Measurements from ENCODE around the gene SRSF5. TPM values are rescaled to one million over a fixed set of nuclear protein-coding genes. Genes with fewer than 3 reads are reported as not detected.

SRSF5 gene
- total and polyA plus RNA-seq, 2 donors (not counting 1 experiment from before 2014, with no cell fraction given): 701 to 768 TPM

GRCh38 chr14:69719501-69719951 is 47.4 kb upstream of the SRSF5 start:
- Mint-ChIP-seq H3K4me3 (no peak overlapping the region), H3K9me3 (ENCODE audit: insufficient read depth) (no peaks in the 10 kb centered on the region), H3K4me1 (peaks cover 2% of the 10 kb centered on the region), H3K27me3 (no peaks in the 10 kb centered on the region), H3K27ac (no peak overlapping the region)
- POLR2A ChIA-PET: no interaction called here
- no peak for TF ChIP-seq CTCF (IDR thresholded peaks at IDR 0.05)
- TF ChIP-seq EZH2 (IDR thresholded peaks at IDR 0.05; ENCODE audit: borderline replicate concordance, insufficient read depth, low read depth, low read length, poor library complexity, severe bottlenecking): no peak
- Histone ChIP-seq H3K4me3 (ENCODE audit: control extremely low read depth in 1 of 5, extremely low read depth in 1 of 5, insufficient read depth in 1 of 5, low read depth in 2 of 5, low read length in 4 of 5) (no peak overlapping the region), H3K27ac (ENCODE audit: low read length in 2 of 2) (no peak overlapping the region), H2AFZ (ENCODE audit: insufficient read depth, low read depth, low read length, poor library complexity, severe bottlenecking) (no peak overlapping the region), H3K9ac (ENCODE audit: low read length) (no peak overlapping the region), H3K9me3 (ENCODE audit: control extremely low read depth in 1 of 3, control insufficient read depth in 2 of 3, insufficient read depth in 1 of 3, low read length in 2 of 3) (no peaks in the 10 kb centered on the region), H3K4me1 (ENCODE audit: control insufficient read depth in 2 of 2, insufficient read depth in 2 of 2, low read length in 2 of 2) (no peaks in the 10 kb centered on the region), H3K27me3 (replicated peaks in 1 of 4; ENCODE audit: control extremely low read depth in 1 of 4, control insufficient read depth in 3 of 4, insufficient read depth in 4 of 4, low read length in 3 of 4) (no peaks in the 10 kb centered on the region), H3K4me2 (replicated peaks; ENCODE audit: low read depth, low read length, poor library complexity, severe bottlenecking) (no peak overlapping the region), H4K20me1 (ENCODE audit: control insufficient read depth, insufficient read depth, low read length, poor library complexity, severe bottlenecking) (peaks cover 1% of the 10 kb centered on the region), H3K79me2 (ENCODE audit: control insufficient read depth, insufficient read depth, low read length) (no peaks in the 10 kb centered on the region), H3K36me3 (replicated peaks in 1 of 2; ENCODE audit: control extremely low read depth in 1 of 2, control insufficient read depth in 1 of 2, extremely low read depth in 1 of 2, insufficient read depth in 2 of 2, low read length in 1 of 2) (peaks cover 1 to 3% of the 10 kb centered on the region in 2 experiments)
- intact Hi-C loops (cut with micrococcal nuclease): no loop called here
- DNase-seq (no peak), ATAC-seq (ENCODE audit: low read depth) (no peak)
- 77% methylated on average over 5 of the region's 7 CpGs for WGBS (ENCODE audit: insufficient coverage)
- CTCF ChIA-PET: interaction anchor here (0.6 to 2.1 kb wide), 6 partner anchors 9 to 337 kb away, joined by 3 to 7 read pairs (median 4); no protein-coding TSS in a partner anchor

- Histone ChIP-seq H3K36me3 (replicated peaks in 1 of 2; ENCODE audit: control extremely low read depth in 1 of 2, control insufficient read depth in 1 of 2, extremely low read depth in 1 of 2, insufficient read depth in 2 of 2, low read length in 1 of 2) (no peaks in the 10 kb centered on the region), H3K27ac (ENCODE audit: low read length in 2 of 2) (no peak overlapping the region), H4K20me1 (ENCODE audit: control insufficient read depth, insufficient read depth, low read length, poor library complexity, severe bottlenecking) (no peaks in the 10 kb centered on the region), H3K79me2 (ENCODE audit: control insufficient read depth, insufficient read depth, low read length) (no peaks in the 10 kb centered on the region), H3K4me2 (replicated peaks; ENCODE audit: low read depth, low read length, poor library complexity, severe bottlenecking) (no peak overlapping the region), H3K9me3 (ENCODE audit: control extremely low read depth in 1 of 3, control insufficient read depth in 2 of 3, insufficient read depth in 1 of 3, low read length in 2 of 3) (no peaks in the 10 kb centered on the region), H3K27me3 (replicated peaks in 1 of 4; ENCODE audit: control extremely low read depth in 1 of 4, control insufficient read depth in 3 of 4, insufficient read depth in 4 of 4, low read length in 3 of 4) (no peaks in the 10 kb centered on the region), H3K9ac (ENCODE audit: low read length) (no peak overlapping the region), H2AFZ (ENCODE audit: insufficient read depth, low read depth, low read length, poor library complexity, severe bottlenecking) (no peak overlapping the region), H3K4me3 (ENCODE audit: control extremely low read depth in 1 of 5, extremely low read depth in 1 of 5, insufficient read depth in 1 of 5, low read depth in 2 of 5, low read length in 4 of 5) (no peak overlapping the region), H3K4me1 (ENCODE audit: control insufficient read depth in 2 of 2, insufficient read depth in 2 of 2, low read length in 2 of 2) (no peaks in the 10 kb centered on the region)
- 96% methylated on average over 4 of the region's 4 CpGs for WGBS (ENCODE audit: insufficient coverage)
- TF ChIP-seq CTCF (IDR thresholded peaks at IDR 0.05): no peak
- TF ChIP-seq EZH2 (IDR thresholded peaks at IDR 0.05; ENCODE audit: borderline replicate concordance, insufficient read depth, low read depth, low read length, poor library complexity, severe bottlenecking): no peak
- DNase-seq (no peak), ATAC-seq (ENCODE audit: low read depth) (no peak)
- no peak overlapping the region for H3K27ac Mint-ChIP-seq
- intact Hi-C loops (cut with micrococcal nuclease): loop anchor here (10.0 kb wide), 1 partner anchor 476 kb away; no protein-coding TSS in a partner anchor
- POLR2A ChIA-PET: interaction anchor here (1.0 kb wide), 1 partner anchor 109 kb away, joined by 3 read pairs; no protein-coding TSS in a partner anchor
- CTCF ChIA-PET: interaction anchor here (1.4 to 1.7 kb wide), 3 partner anchors 11 to 116 kb away, joined by 4 read pairs; no protein-coding TSS in a partner anchor
- H3K4me3 Mint-ChIP-seq: no peak overlapping the region
- H3K27me3 Mint-ChIP-seq: no peaks in the 10 kb centered on the region
- peaks cover 4% of the 10 kb centered on the region for H3K4me1 Mint-ChIP-seq
- H3K9me3 Mint-ChIP-seq (ENCODE audit: insufficient read depth): no peaks in the 10 kb centered on the region
Measured at GRCh38 chr14:69720912-69721311, 46.0 kb upstream of the SRSF5 start.
